SU-DHL-6 (cell line): Measurements from ENCODE around the gene HAUS7.

Experiments used
- H2AFZ ChIP-seq: fragments of 200-600 bp; sonication (generic); 2 replicates; pipeline ENCODE4 v1.6.1; 2014; ENCODE audit warnings: low read depth, mild to moderate bottlenecking, moderate library complexity, mixed read lengths, antibody characterized with exemption, low read length; ENCODE audit not compliant: severe bottlenecking
- H3F3A ChIP-seq: fragments of 200-600 bp; shearing (Covaris generic); 2 replicates; pipeline ENCODE4 v1.6.0; 2016; ENCODE audit warnings: antibody characterized with exemption, mild to moderate bottlenecking; ENCODE audit not compliant: insufficient read depth
- H3K27ac ChIP-seq: fragments of 200-600 bp; sonication (generic); 2 replicates; pipeline ENCODE4 v1.5.1; 2016; ENCODE audit warnings: low read depth, mild to moderate bottlenecking, low read length, moderate library complexity, mixed read lengths
- H3K27me3 ChIP-seq: fragments of 200-600 bp; sonication (generic), shearing (Covaris generic); 2 replicates; pipeline ENCODE4 v1.6.0; 2014; ENCODE audit warnings: mild to moderate bottlenecking, low read length
- H3K36me3 ChIP-seq: fragments of 200-600 bp; sonication (generic); 2 replicates; pipeline ENCODE4 v1.6.1; 2014; ENCODE audit warnings: mild to moderate bottlenecking, low read length, mixed read lengths
- H3K4me2 ChIP-seq: fragments of 300-600, 200-600 bp; shearing (Covaris generic), sonication (generic); 2 replicates; pipeline ENCODE4 v1.6.0; 2014; ENCODE audit warnings: low read length, low read depth, mild to moderate bottlenecking; ENCODE audit not compliant: poor library complexity, severe bottlenecking
- H3K4me3 ChIP-seq: fragments of 200-600 bp; sonication (generic); 2 replicates; pipeline ENCODE4 v1.5.1; 2014; ENCODE audit warnings: antibody characterized with exemption, low read length, mild to moderate bottlenecking, mixed read lengths; ENCODE audit not compliant: insufficient read depth, poor library complexity, severe bottlenecking
- H3K79me2 ChIP-seq: fragments of 200-600 bp; sonication (generic); 2 replicates; pipeline ENCODE4 v1.6.1; 2014; ENCODE audit warnings: mild to moderate bottlenecking, low read length, moderate library complexity; ENCODE audit not compliant: insufficient read depth
- H3K9ac ChIP-seq: fragments of 200-600 bp; sonication (generic); 2 replicates; pipeline ENCODE4 v1.7.0; 2014; ENCODE audit warnings: mild to moderate bottlenecking, low read length
- H3K9me2 ChIP-seq: fragments of 200-600 bp; sonication (generic); replicated peaks from 2 replicates; pipeline ENCODE4 v1.6.1; 2014; ENCODE audit warnings: low read length; ENCODE audit not compliant: insufficient read depth
- H3K9me3 ChIP-seq: fragments of 200-600 bp; sonication (generic); 2 replicates; pipeline ENCODE4 v1.6.1; 2014; ENCODE audit warnings: low read length, mixed read lengths; ENCODE audit not compliant: insufficient read depth
- H4K20me1 ChIP-seq: fragments of 200-600 bp; sonication (generic); 2 replicates; pipeline ENCODE4 v1.6.1; 2014; ENCODE audit warnings: low read depth, mild to moderate bottlenecking, antibody characterized with exemption, low read length, moderate library complexity, mixed read lengths
- CTCF ChIP-seq: fragments of 200-600 bp; sonication (generic); IDR thresholded peaks from one replicate; pipeline ENCODE4 v1.5.1; 2017; ENCODE audit warnings: antibody characterized with exemption, mild to moderate bottlenecking, low read length, moderate library complexity; ENCODE audit not compliant: insufficient read depth, poor library complexity, severe bottlenecking
- EZH2phosphoT487 ChIP-seq: fragments of 200-600 bp; sonication (generic), shearing (Covaris generic); conservative IDR thresholded peaks from 2 replicates; pipeline ENCODE4 v1.6.1; 2018; ENCODE audit warnings: mild to moderate bottlenecking, antibody characterized with exemption, low read length, moderate library complexity, mixed read lengths

The HAUS7 gene

DNA sequence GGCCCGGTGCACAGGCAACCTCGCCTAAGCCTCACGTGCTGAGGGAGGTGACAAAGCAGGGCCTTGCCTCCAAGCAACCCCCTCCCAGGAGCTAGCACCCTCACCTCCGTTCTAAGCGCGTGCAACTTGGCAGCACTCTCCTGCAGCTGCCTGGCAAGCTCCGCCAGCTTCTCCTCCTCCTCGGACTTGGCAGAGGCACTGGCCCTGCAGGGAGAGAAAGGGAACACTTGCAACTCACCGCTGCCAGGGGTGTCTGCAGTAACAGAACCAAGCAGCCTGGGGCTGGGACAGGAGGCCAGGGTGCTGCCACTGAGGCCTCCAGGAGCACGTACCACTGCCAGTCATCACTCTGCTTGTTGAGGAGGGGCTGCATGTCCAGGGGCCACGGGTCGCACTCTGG is 14.2 kb downstream of the HAUS7 start:
- H3K36me3 ChIP-seq = no peaks in the 10 kb centered on the region
- H2AFZ ChIP-seq = no peak overlapping the region
- no peak overlapping the region for H3K4me2 ChIP-seq
- H3K9me3 ChIP-seq = no peaks in the 10 kb centered on the region
- H3F3A ChIP-seq = no peaks in the 10 kb centered on the region
- no peak for TF ChIP-seq CTCF
- no peak for TF ChIP-seq EZH2phosphoT487
- no peaks in the 10 kb centered on the region for H3K9me2 ChIP-seq
- no peaks in the 10 kb centered on the region for H4K20me1 ChIP-seq
- no peaks in the 10 kb centered on the region for H3K27me3 ChIP-seq
- no peak overlapping the region for H3K4me3 ChIP-seq
- no peaks in the 10 kb centered on the region for H3K79me2 ChIP-seq
- H3K27ac ChIP-seq = no peak overlapping the region
- H3K9ac ChIP-seq = no peak overlapping the region

- TF ChIP-seq CTCF (no peak), EZH2phosphoT487 (no peak)
- Histone ChIP-seq H3F3A (no peaks in the 10 kb centered on the region), H3K27ac (no peak overlapping the region), H3K4me2 (no peak overlapping the region), H3K4me3 (no peak overlapping the region), H3K36me3 (no peaks in the 10 kb centered on the region), H3K27me3 (no peaks in the 10 kb centered on the region), H3K79me2 (no peaks in the 10 kb centered on the region), H3K9ac (no peak overlapping the region), H4K20me1 (no peaks in the 10 kb centered on the region), H3K9me3 (no peaks in the 10 kb centered on the region), H2AFZ (no peak overlapping the region), H3K9me2 (no peaks in the 10 kb centered on the region)
Observed at GRCh38 chrX:153455571-153455970, 14.8 kb downstream of the HAUS7 start.

DNA sequence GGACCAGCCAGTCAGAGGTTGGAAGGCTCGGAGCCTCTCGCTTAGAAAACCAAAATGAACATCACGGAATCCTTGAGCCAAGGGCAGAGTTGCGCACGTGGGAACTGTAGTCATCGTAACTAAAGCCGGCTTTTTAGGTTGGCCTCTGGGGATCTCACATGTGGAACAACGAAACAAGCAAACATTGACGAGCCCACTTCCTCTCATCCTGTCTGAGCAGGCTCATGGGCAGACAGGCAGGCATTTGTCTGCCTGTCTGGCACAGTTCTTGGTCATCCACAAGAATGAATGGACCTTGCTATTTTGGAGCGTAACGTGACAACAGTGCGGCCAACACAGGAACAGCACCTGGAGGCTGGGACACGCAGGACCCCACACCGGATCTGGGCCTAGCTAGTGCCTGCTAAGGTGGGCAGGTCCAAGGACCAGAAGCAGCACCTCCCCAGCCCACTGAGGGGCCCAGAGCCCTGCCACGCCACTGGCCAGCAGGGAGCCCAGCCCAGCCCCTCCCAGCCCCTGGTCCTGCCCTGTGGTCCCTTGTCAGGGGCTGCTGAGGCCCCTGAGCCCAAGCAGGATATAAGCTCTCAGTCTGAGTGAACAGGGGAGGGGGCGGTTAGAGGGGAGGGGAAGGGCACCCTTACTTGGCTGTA is 15.3 kb downstream of the HAUS7 start:
- Histone ChIP-seq H2AFZ (no peak overlapping the region), H3K79me2 (no peaks in the 10 kb centered on the region), H3K9me3 (no peaks in the 10 kb centered on the region), H3K4me2 (no peak overlapping the region), H3F3A (no peaks in the 10 kb centered on the region), H3K9ac (no peak overlapping the region), H3K9me2 (no peaks in the 10 kb centered on the region), H3K4me3 (no peak overlapping the region), H4K20me1 (no peaks in the 10 kb centered on the region), H3K36me3 (no peaks in the 10 kb centered on the region), H3K27ac (no peak overlapping the region), H3K27me3 (no peaks in the 10 kb centered on the region)
- no peak for TF ChIP-seq EZH2phosphoT487
- TF ChIP-seq CTCF = no peak

DNA sequence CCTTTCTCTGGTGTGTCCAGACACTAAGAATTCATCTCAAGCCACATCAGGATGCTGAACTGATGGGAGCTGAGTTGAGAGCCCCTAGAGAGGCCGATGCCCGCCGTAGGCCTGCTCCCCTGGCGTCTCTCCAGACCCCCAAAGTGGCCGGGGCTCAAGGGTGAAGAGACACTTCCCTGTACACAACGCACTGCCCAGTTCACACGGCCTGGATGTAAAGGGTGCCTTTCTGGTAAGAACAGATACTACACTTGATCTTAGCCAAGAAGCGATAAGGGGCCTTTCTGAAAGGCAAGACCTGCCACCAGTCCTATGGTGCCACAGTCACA is 19.5 kb downstream of the HAUS7 start:
- Histone ChIP-seq H4K20me1 (no peaks in the 10 kb centered on the region), H3K36me3 (no peaks in the 10 kb centered on the region), H3K27ac (no peak overlapping the region), H3K4me2 (no peak overlapping the region), H3K4me3 (no peak overlapping the region), H3K27me3 (no peaks in the 10 kb centered on the region), H3K9ac (no peak overlapping the region), H3F3A (no peaks in the 10 kb centered on the region), H3K79me2 (no peaks in the 10 kb centered on the region), H3K9me2 (no peaks in the 10 kb centered on the region), H3K9me3 (no peaks in the 10 kb centered on the region), H2AFZ (no peak overlapping the region)
- TF ChIP-seq EZH2phosphoT487 = no peak
